CD14-positive monocyte (primary cell): ENCODE data around the gene TOLLIP. TPM values are rescaled to one million over a fixed set of nuclear protein-coding genes. Genes with fewer than 3 reads are reported as not detected.

ENCODE experiments used
- DNase-seq, 3 donors: peaks; one replicate each; pipeline ENCODE4 v3.0.0-alpha.2; 2011 to 2022
- H2AFZ ChIP-seq: 2 replicates; pipeline ENCODE4 v1.6.0; 2012; ENCODE audit warnings: mild to moderate bottlenecking, low read depth, low read length, inconsistent platforms; ENCODE audit not compliant: insufficient read depth, poor library complexity, severe bottlenecking
- H3K27ac ChIP-seq, 2 donors: 1 replicate in 1 of 2; 2 replicates in 1 of 2; pipeline ENCODE4 v1.5.1; 2012 to 2013; ENCODE audit warnings: low read length in 2 of 2, control low read depth in 1 of 2, inconsistent platforms in 1 of 2, low read depth in 1 of 2, mild to moderate bottlenecking in 1 of 2
- H3K27me3 ChIP-seq, 2 donors: one replicate each; pipeline versions ENCODE4 v1.6.0 to v1.6.1; 2011 to 2013; ENCODE audit warnings: low read length in 2 of 2; ENCODE audit not compliant: control insufficient read depth in 2 of 2, insufficient read depth in 2 of 2
- H3K36me3 ChIP-seq, 2 donors: replicated peaks in 1 of 2; 1 replicate in 1 of 2; 2 replicates in 1 of 2; pipeline versions ENCODE4 v1.5.1 to v1.6.1; 2012 to 2013; ENCODE audit warnings: low read length in 2 of 2, control low read depth in 1 of 2, inconsistent platforms in 1 of 2, mild to moderate bottlenecking in 1 of 2; ENCODE audit not compliant: insufficient read depth in 2 of 2, control insufficient read depth in 1 of 2
- H3K4me1 ChIP-seq, 2 donors: 1 replicate in 1 of 2; 2 replicates in 1 of 2; pipeline versions ENCODE4 v1.5.1 to v1.6.1; 2012 to 2013; ENCODE audit warnings: low read length in 2 of 2, control low read depth in 1 of 2, inconsistent platforms in 1 of 2, mild to moderate bottlenecking in 1 of 2, moderate library complexity in 1 of 2; ENCODE audit not compliant: insufficient read depth in 2 of 2, control insufficient read depth in 1 of 2
- H3K4me2 ChIP-seq: replicated peaks from 2 replicates; pipeline ENCODE3; 2012; ENCODE audit warnings: low read length, moderate library complexity, mild to moderate bottlenecking; ENCODE audit not compliant: poor library complexity, severe bottlenecking; ENCODE audit errors: extremely low read depth
- H3K4me3 ChIP-seq, 3 experiments: fragments of 200-600 bp in 1 of 3; sonication (generic) in 1 of 3; replicated peaks in 1 of 3; 1 replicate in 2 of 3; 2 replicates in 1 of 3; pipeline ENCODE4 v1.5.1; 2011 to 2013; ENCODE audit warnings: low read length in 3 of 3, mild to moderate bottlenecking in 3 of 3, control low read depth in 2 of 3, low read depth in 2 of 3, inconsistent platforms in 1 of 3, moderate library complexity in 1 of 3
- H3K79me2 ChIP-seq: 2 replicates; pipeline ENCODE4 v1.6.0; 2012; ENCODE audit warnings: mild to moderate bottlenecking, control low read depth, inconsistent platforms, low read length, moderate library complexity; ENCODE audit not compliant: insufficient read depth
- H3K9ac ChIP-seq: 2 replicates; pipeline ENCODE4 v1.6.0; 2017; ENCODE audit warnings: low read length, mild to moderate bottlenecking; ENCODE audit not compliant: insufficient read depth, poor library complexity, severe bottlenecking
- H3K9me3 ChIP-seq, 2 donors: replicated peaks in 1 of 2; 1 replicate in 1 of 2; 2 replicates in 1 of 2; pipeline versions ENCODE4 v1.5.1 to v1.6.1; 2012 to 2013; ENCODE audit warnings: low read length in 2 of 2, control low read depth in 1 of 2; ENCODE audit not compliant: control insufficient read depth in 1 of 2, insufficient read depth in 1 of 2
- H4K20me1 ChIP-seq: 2 replicates; pipeline ENCODE4 v1.6.0; 2012; ENCODE audit warnings: mild to moderate bottlenecking, low read length, control low read depth, moderate library complexity; ENCODE audit not compliant: insufficient read depth
- H3K27ac Mint-ChIP-seq, 7 donors: one replicate each; pipeline ENCODE4 v1.8.0; 2020; ENCODE audit warnings: mild to moderate bottlenecking in 7 of 7, mixed read lengths in 7 of 7, moderate library complexity in 6 of 7, inconsistent platforms in 2 of 7
- H3K27me3 Mint-ChIP-seq, 3 donors: one replicate each; pipeline ENCODE4 v1.8.0; 2021 to 2022; ENCODE audit warnings: low read depth in 3 of 3, mild to moderate bottlenecking in 3 of 3, mixed read lengths in 3 of 3, moderate library complexity in 3 of 3, inconsistent platforms in 1 of 3
- H3K36me3 Mint-ChIP-seq, 2 donors: one replicate each; pipeline ENCODE4 v1.8.0; 2020; ENCODE audit warnings: mixed read lengths in 2 of 2, inconsistent platforms in 1 of 2, mild to moderate bottlenecking in 1 of 2
- H3K4me1 Mint-ChIP-seq: one replicate; pipeline ENCODE4 v1.8.0; 2020; ENCODE audit warnings: mild to moderate bottlenecking, mixed read lengths
- H3K4me3 Mint-ChIP-seq, 2 donors: one replicate each; pipeline ENCODE4 v1.8.0; 2020; ENCODE audit warnings: mild to moderate bottlenecking in 2 of 2, mixed read lengths in 2 of 2, moderate library complexity in 1 of 2
- H3K9me3 Mint-ChIP-seq, 7 donors: one replicate each; pipeline ENCODE4 v1.8.0; 2020 to 2022; ENCODE audit warnings: mixed read lengths in 7 of 7, mild to moderate bottlenecking in 6 of 7, moderate library complexity in 6 of 7, inconsistent platforms in 2 of 7
- CTCF ChIP-seq: fragments of 200-600 bp; IDR thresholded peaks from one replicate; pipeline ENCODE4 v1.8.0; 2022; ENCODE audit warnings: antibody characterized with exemption, mild to moderate bottlenecking
- WGBS: methylation state at CpG from one replicate; pipeline ENCODE4 v1.1.5; 2013; ENCODE audit warnings: missing lambda C conversion rate; ENCODE audit not compliant: insufficient coverage; 5-methylcytosine and 5-hydroxymethylcytosine counted together
- intact Hi-C, 2 donors: fragments of 100-400 bp; cut with micrococcal nuclease; formaldehyde crosslinking; loops; one replicate each; pipeline versions ENCODE4 v1.15.0 to v1.15.1; 2023
- polyA plus RNA-seq, 3 donors: library from polyadenylated mRNA; depleted of rRNA in 1 of 3; unstranded in 2 of 3; stranded (reverse) in 1 of 3; fragments of 300-500 nt in 2 of 3; fragments of >200 nt in 1 of 3; fragmentation: Illumina TruSeq in 2 of 3; gene quantifications; 1 replicate in 2 of 3; 2 replicates in 1 of 3; pipeline ENCODE4 v1.2.3, GENCODE V29; 2012 to 2021

Gene TOLLIP
- polyA plus RNA-seq, 3 donors, result 67.9 to 72.1 (median 71.7) TPM

- H3K4me1 ChIP-seq, result no peaks in the 10 kb centered on the region
- no peak for DNase-seq
- no peak overlapping the region for H3K9ac ChIP-seq
These were observed 79.3 kb downstream of the TOLLIP start for GRCh38 chr11:1230121-1230455.

GRCh38 chr11:1229471-1230120 is 79.8 kb downstream of the TOLLIP start:
- H3K4me1 ChIP-seq, result no peaks in the 10 kb centered on the region
- no peak overlapping the region for H3K9ac ChIP-seq
- no peaks in the 10 kb centered on the region for H3K36me3 ChIP-seq
- H3K27me3 Mint-ChIP-seq, result peaks cover 0 to 8% (median 5%) of the 10 kb centered on the region in 3 donors
- H3K4me3 ChIP-seq, result no peak overlapping the region
- H3K4me1 Mint-ChIP-seq, result no peaks in the 10 kb centered on the region
- H3K4me2 ChIP-seq, result no peak overlapping the region
- H3K27ac ChIP-seq, result no peak overlapping the region
- H3K79me2 ChIP-seq, result no peaks in the 10 kb centered on the region
- DNase-seq, result no peak
- intact Hi-C loops, result no loop called here
- H4K20me1 ChIP-seq, result no peaks in the 10 kb centered on the region
- H3K9me3 ChIP-seq, result no peaks in the 10 kb centered on the region
- no peaks in the 10 kb centered on the region for H3K36me3 Mint-ChIP-seq
- H3K27ac Mint-ChIP-seq, result no peak overlapping the region
- H3K27me3 ChIP-seq, result no peaks in the 10 kb centered on the region
- no peaks in the 10 kb centered on the region for H3K9me3 Mint-ChIP-seq
- 90% methylated on average over 17 of the region's 27 CpGs for WGBS
- H3K4me3 Mint-ChIP-seq, result no peak overlapping the region
- no peak overlapping the region for H2AFZ ChIP-seq
- no peak for TF ChIP-seq CTCF

More at GRCh38 chr11:1230121-1230455, 79.3 kb downstream of the TOLLIP start:
- H3K27me3 Mint-ChIP-seq, result peaks cover 0 to 5% (median 5%) of the 10 kb centered on the region in 3 donors
- intact Hi-C loops, result no loop called here
- Histone ChIP-seq H4K20me1 (no peaks in the 10 kb centered on the region), H2AFZ (no peak overlapping the region), H3K79me2 (no peaks in the 10 kb centered on the region), H3K27ac (no peak overlapping the region), H3K36me3 (no peaks in the 10 kb centered on the region), H3K4me3 (no peak overlapping the region), H3K9me3 (no peaks in the 10 kb centered on the region), H3K27me3 (no peaks in the 10 kb centered on the region), H3K4me2 (no peak overlapping the region)
- TF ChIP-seq CTCF, result no peak
- no peak overlapping the region for H3K4me3 Mint-ChIP-seq
- no peak overlapping the region for H3K27ac Mint-ChIP-seq
- H3K4me1 Mint-ChIP-seq, result no peaks in the 10 kb centered on the region
- no peaks in the 10 kb centered on the region for H3K9me3 Mint-ChIP-seq
- WGBS, result 100% methylated on average over 1 of the region's 5 CpGs
- H3K36me3 Mint-ChIP-seq, result no peaks in the 10 kb centered on the region
